HG02571 (cell line): Measurements from ENCODE around the gene RASIP1.
"Not testable (repeated sequence)": the region's sequence is repeated elsewhere in the genome, so short reads cannot be mapped to it uniquely, and the experiment has no call there.

Experiments
- ATAC-seq: cut with Tn5 transposase; IDR thresholded peaks from one replicate; pipeline ENCODE4 v1.9.1; 2021; ENCODE audit warnings: mild to moderate bottlenecking, moderate library complexity; ENCODE audit not compliant: unreplicated experiment

The RASIP1 gene

GRCh38 chr19:48740164-48740972, at the start of gene RASIP1:
RASIP1 (minus strand) TSS chr19:48740610; CDS start chr19:48740282, 328 bp downstream.
- ATAC-seq, result no peak

DNA sequence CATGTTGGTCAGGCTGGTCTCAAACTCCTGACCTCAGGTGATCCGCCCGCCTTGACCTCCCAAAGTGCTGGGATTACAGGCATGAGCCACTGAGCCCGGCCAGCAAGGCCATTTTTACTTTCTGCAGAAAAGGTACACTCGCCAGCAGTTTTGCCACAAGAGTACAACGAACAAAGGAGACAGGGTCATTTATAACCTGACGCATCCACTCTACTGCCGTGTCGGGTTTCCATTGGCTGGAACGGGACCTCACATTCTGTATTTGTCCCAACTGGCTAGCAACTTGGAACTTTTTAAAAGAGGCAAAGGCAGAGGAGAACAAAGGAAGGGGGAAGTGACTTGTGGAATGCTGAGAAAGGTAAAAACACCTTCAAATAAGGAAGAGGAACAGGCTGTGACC, 46.9 kb upstream of the RASIP1 start:
- not testable (repeated sequence) for ATAC-seq

DNA sequence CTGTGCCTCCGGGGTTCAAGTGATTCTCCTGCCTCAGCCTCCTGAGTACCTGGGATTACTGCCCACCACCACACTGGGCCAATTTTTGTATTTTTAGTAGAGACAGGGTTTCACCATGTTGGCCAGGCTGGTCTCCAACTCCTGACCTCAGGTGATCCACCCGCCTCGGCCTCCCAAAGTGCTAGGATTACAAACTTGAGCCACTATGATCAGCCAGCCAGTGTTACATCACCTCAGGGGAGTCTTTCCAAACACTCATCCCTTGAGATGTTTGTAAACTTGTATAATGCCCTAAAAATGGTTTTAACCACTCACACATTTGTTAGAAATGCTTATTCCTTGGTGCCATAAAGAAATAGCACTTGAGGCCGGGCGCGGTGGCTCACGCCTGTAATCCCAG, 46.0 kb upstream of the RASIP1 start:
- not testable (repeated sequence) for ATAC-seq

GRCh38 chr19:48784527-48784926, 44.1 kb upstream of the RASIP1 start:
- no peak for ATAC-seq

GRCh38 chr19:48780631-48781391, 40.4 kb upstream of the RASIP1 start:
- ATAC-seq, result no peak

- no peak for ATAC-seq
Observed at GRCh38 chr19:48779636-48780035, 39.2 kb upstream of the RASIP1 start.

DNA sequence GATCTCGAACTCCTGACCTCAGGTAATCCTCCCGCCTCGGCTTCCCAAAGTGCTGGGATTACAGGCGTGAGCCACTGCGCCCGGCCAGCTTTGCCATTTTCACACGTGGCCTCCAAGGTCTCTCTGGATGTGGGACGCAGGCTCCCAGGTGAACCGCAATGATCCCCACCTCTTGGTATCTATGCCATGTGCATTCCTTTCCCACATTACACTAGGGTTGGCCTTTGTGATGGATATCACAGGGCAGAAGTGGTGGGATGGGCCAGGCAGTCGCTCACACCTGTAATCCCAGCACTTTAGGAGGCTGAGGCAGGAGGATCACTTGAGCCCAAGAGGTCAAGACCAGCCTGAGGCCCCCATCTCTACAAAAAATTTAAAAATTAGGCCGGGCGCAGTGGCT, 37.3 kb upstream of the RASIP1 start:
- ATAC-seq, result no peak

- ATAC-seq, result no peak
Observed at GRCh38 chr19:48777139-48777538, 36.7 kb upstream of the RASIP1 start.

DNA sequence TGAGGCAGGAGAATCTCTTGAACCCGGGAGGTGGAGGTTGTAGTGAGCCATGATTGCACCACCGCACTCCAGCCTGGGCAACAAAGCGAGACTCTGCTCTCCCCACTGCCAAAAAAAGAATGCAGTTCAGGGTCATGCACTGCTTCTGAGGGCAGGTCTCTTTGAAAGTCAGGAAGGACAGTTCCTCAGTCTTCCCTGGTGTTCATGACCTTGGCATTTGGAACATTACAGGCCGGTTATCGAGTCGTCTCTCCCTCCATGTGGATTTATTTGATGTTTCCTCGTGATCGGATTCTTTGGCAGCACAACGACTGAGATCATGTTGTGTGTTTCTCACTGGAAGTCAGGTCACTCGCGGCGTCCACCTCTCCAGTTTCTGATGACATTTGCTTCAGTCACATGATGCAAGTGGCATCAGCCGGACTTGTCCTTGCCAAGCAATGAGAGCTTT, 32.1 kb upstream of the RASIP1 start:
- ATAC-seq, result no peak

- no peak for ATAC-seq
Observed at GRCh38 chr19:48770734-48771472, 30.5 kb upstream of the RASIP1 start.

GRCh38 chr19:48770266-48770665, 29.9 kb upstream of the RASIP1 start:
- no peak for ATAC-seq

DNA sequence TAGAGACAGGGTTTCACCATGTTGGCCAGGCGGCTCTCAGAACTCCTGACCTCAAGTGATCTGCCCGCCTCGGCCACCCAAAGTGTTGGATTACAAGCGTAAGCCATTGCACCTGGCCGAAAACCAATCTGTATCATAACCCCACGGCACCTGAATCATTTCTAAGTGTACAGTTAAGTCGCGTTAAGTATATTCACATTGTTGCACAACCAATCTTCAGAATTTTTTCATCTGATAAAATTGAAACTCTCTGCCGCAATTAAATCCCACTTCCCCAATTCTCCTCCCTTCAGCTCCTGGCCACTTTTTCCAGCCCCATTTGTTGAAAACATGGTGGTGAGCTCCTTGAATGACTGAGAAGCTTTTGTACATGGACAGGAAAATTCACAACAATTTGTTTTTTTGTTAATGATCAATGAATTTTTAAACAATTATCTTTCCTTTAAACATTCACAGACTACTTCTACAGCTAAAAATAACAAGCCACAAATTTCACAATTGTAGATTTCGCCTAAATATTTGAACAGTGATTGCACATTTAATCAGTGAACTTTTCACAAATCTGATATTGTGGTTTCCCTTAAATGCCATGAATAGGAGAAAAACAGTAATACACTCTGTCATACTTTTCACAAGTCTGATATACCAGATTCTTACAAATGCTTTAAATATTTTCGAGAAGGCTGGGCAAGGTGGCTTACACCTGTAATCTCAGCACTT, 28.7 kb upstream of the RASIP1 start:
- no peak for ATAC-seq

DNA sequence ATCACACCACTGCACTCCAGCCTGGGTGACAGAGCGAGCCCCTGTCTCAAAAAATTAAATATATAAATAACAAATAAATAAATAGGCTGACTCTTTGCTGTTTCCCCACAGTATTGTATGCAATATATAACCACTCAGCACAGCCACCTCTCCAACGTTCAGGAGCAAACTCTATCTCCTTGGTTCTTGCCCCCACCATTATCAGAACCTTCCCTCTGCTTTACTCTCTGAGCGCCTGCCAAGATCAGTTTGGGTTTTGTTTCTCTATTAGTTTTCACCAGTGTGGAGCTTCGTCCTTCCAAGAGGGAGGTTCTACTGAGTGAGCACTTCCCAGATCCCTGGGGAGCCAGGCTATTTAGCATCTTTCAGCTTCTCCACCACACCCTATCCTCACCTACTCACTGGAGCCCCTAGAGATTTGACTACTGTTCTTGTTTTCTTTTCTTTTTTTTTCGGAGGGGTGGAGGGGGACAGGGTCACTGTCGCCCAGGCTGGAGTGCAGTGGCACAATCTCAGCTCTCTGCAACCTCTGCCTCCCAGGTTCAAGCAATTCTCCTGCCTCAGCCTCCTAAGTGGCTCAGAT, 27.9 kb upstream of the RASIP1 start:
- ATAC-seq, result not testable (repeated sequence)

GRCh38 chr19:48765816-48766215, 25.4 kb upstream of the RASIP1 start:
- not testable (repeated sequence) for ATAC-seq

GRCh38 chr19:48760504-48761205, 20.2 kb upstream of the RASIP1 start:
- no peak for ATAC-seq

- ATAC-seq, result no peak
Observed at GRCh38 chr19:48757741-48758144, 17.3 kb upstream of the RASIP1 start.

GRCh38 chr19:48757089-48757675, 16.8 kb upstream of the RASIP1 start:
- no peak for ATAC-seq

DNA sequence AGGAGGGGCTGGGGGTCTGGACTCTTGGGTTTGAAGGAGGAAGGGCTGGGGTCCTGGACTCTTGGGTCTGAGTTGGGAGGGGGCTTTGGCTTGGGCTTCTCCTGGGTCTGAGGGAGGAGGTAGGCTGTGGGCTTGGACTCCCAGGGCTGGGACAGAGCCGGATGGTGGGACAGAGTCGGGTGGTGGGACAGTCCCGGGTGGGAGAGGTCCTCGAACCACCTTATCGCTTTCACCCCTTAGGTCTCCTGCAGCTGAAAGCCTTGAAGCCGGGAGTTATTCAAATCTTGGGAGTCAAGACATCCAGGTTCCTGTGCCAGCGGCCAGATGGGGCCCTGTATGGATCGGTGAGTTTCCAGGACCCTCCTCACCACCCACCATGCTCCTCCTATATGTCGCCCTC, 16.3 kb upstream of the RASIP1 start:
- no peak for ATAC-seq

- ATAC-seq, result no peak
Observed at GRCh38 chr19:48756212-48756611, 15.8 kb upstream of the RASIP1 start.
